ENCODE results near the gene ZNF189.
A peak's percentile ranks its signal among the peaks of the same experiment; 100 is the strongest.
"Not testable (repeated sequence)": the region's sequence is repeated elsewhere in the genome, so short reads cannot be mapped to it uniquely, and the experiment has no call there.

ZNF189 gene

GRCh38 chr9:101380295-101380694 is 18.4 kb upstream of the ZNF189 start:
- DNase-seq (ENCODE audit: low spot score) = no peak

GRCh38 chr9:101381118-101381517 is 17.5 kb upstream of the ZNF189 start:
- DNase-seq (ENCODE audit: low spot score) = no peak

- DNase-seq (ENCODE audit: low spot score) = no peak
These were observed 16.8 kb upstream of the ZNF189 start for GRCh38 chr9:101381833-101382342.

GRCh38 chr9:101383361-101383760 is 15.3 kb upstream of the ZNF189 start:
- no peak for DNase-seq (ENCODE audit: low spot score)

- not testable (repeated sequence) for DNase-seq (ENCODE audit: low spot score)
These were observed 13.6 kb upstream of the ZNF189 start, which contains the start of gene BAAT for GRCh38 chr9:101384873-101385536. Gene BAAT, minus strand, starts transcription at chr9:101385006. Its CDS starts 13,602 bp downstream, at chr9:101371404.

GRCh38 chr9:101387871-101388506 is 10.7 kb upstream of the ZNF189 start:
- peak; percentile 73 for DNase-seq (ENCODE audit: low spot score)

- peak; percentile 48 for DNase-seq (ENCODE audit: low spot score)
These were observed 10.1 kb upstream of the ZNF189 start for GRCh38 chr9:101388507-101388993.

GRCh38 chr9:101393135-101393534 is 5.5 kb upstream of the ZNF189 start:
- no peak for DNase-seq (ENCODE audit: low spot score)

GRCh38 chr9:101394687-101395086 is 4.0 kb upstream of the ZNF189 start:
- DNase-seq (ENCODE audit: low spot score) = no peak

- DNase-seq (ENCODE audit: low spot score) = no peak
These were observed 944 bp upstream of the ZNF189 start for GRCh38 chr9:101397746-101398067.

- no peak for DNase-seq (ENCODE audit: low spot score)
These were observed 435 bp downstream of the ZNF189 start for GRCh38 chr9:101398930-101399642.

- DNase-seq (ENCODE audit: low spot score) = no peak
These were observed 956 bp downstream of the ZNF189 start for GRCh38 chr9:101399643-101399970.

- no peak for DNase-seq (ENCODE audit: low spot score)
These were observed 1.5 kb downstream of the ZNF189 start for GRCh38 chr9:101400120-101400519.

GRCh38 chr9:101403516-101404285 is 5.0 kb downstream of the ZNF189 start:
- DNase-seq (ENCODE audit: low spot score) = no peak

- no peak for DNase-seq (ENCODE audit: low spot score)
These were observed 9.9 kb downstream of the ZNF189 start for GRCh38 chr9:101408374-101409078.

GRCh38 chr9:101409079-101409477 is 10.4 kb downstream of the ZNF189 start:
- no peak for DNase-seq (ENCODE audit: low spot score)

- no peak for DNase-seq (ENCODE audit: low spot score)
These were observed 16.2 kb downstream of the ZNF189 start for GRCh38 chr9:101414839-101415238.

GRCh38 chr9:101415578-101415977 is 16.9 kb downstream of the ZNF189 start:
- no peak for DNase-seq (ENCODE audit: low spot score)

GRCh38 chr9:101417389-101417788 is 18.7 kb downstream of the ZNF189 start:
- DNase-seq (ENCODE audit: low spot score) = no peak

- no peak for DNase-seq (ENCODE audit: low spot score)
These were observed 19.3 kb downstream of the ZNF189 start for GRCh38 chr9:101417977-101418376.

Measured in globus pallidus (tissue), 1 donor.